ACC112 (cell line): ENCODE results near the gene KCNH6.

Experiments
- H2AFZ ChIP-seq: fragments of 200-600 bp; sonication (generic); one replicate; pipeline ENCODE4 v1.6.0; 2017; ENCODE audit warnings: antibody characterized with exemption, low read length; ENCODE audit not compliant: unreplicated experiment
- H3K27ac ChIP-seq: fragments of 200-600 bp; sonication (generic); 2 replicates; pipeline ENCODE4 v1.5.1; 2014; ENCODE audit warnings: low read depth, mild to moderate bottlenecking, antibody characterized with exemption, low read length, moderate library complexity
- H3K27me3 ChIP-seq: fragments of 200-600 bp; sonication (generic); 2 replicates; pipeline ENCODE4 v1.6.1; 2014; ENCODE audit warnings: mild to moderate bottlenecking, antibody characterized with exemption, low read length, moderate library complexity, mixed read lengths; ENCODE audit not compliant: insufficient read depth
- H3K36me3 ChIP-seq: fragments of 200-600 bp; sonication (generic); 2 replicates; pipeline ENCODE4 v1.6.1; 2016; ENCODE audit warnings: mild to moderate bottlenecking, antibody characterized with exemption, low read length, moderate library complexity, mixed read lengths; ENCODE audit not compliant: insufficient read depth
- H3K4me1 ChIP-seq: fragments of 200-600 bp; sonication (generic); one replicate; pipeline ENCODE4 v1.6.1; 2016; ENCODE audit warnings: low read length, mixed read lengths; ENCODE audit not compliant: insufficient read depth, unreplicated experiment, control insufficient read depth
- H3K4me3 ChIP-seq: fragments of 200-600 bp; sonication (generic); 2 replicates; pipeline ENCODE4 v1.5.1; 2014; ENCODE audit warnings: mild to moderate bottlenecking, low read depth, low read length
- H3K79me2 ChIP-seq: fragments of 200-600 bp; sonication (generic); one replicate; pipeline ENCODE4 v1.6.0; 2016; ENCODE audit warnings: low read length; ENCODE audit not compliant: control insufficient read depth, unreplicated experiment, insufficient read depth

KCNH6 gene

GRCh38 chr17:63546308-63547082, 23.3 kb downstream of the KCNH6 start:
- Histone ChIP-seq H3K4me3 (no peak overlapping the region), H3K27me3 (no peaks in the 10 kb centered on the region), H3K79me2 (peaks cover 10% of the 10 kb centered on the region), H3K36me3 (no peaks in the 10 kb centered on the region), H3K27ac (no peak overlapping the region), H3K4me1 (no peaks in the 10 kb centered on the region), H2AFZ (no peak overlapping the region)

- H3K27me3 ChIP-seq: no peaks in the 10 kb centered on the region
- H3K4me3 ChIP-seq: no peak overlapping the region
- peaks cover 16% of the 10 kb centered on the region for H3K79me2 ChIP-seq
- no peak overlapping the region for H3K27ac ChIP-seq
- H3K36me3 ChIP-seq: no peaks in the 10 kb centered on the region
- peaks cover 3% of the 10 kb centered on the region for H3K4me1 ChIP-seq
- H2AFZ ChIP-seq: no peak overlapping the region
Observed at GRCh38 chr17:63547083-63547523, 23.9 kb downstream of the KCNH6 start.

DNA sequence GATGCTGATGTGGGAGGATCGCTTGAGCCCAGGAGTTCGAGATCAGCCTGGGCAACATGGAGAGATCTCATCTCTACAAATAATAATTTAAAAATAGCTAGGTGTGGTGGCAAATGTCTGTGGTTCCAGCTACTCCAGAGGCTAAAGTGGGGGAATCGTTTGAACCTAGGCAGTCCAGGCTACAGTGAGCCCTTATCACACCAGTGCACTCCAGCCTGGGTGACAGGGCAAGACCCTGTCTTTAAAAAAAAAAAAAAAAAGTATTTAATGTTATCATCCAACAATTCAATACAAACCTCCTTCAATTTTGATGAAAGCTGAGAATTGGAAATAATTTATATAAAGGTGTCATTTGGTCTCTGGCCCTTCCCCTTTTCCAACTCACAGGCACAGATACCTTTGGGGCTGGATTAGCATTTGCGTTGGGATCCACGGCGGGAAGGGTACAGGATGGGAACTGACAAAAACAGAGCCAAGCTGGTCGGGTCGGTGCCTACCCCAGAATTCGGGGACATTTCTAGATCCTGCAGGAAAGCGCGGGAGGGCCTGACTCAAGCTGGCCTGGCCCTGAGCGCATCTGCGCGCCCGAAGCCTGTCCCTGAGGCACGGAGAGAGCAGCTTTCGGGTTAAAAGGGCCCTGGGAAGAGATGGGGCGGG, 26.3 kb downstream of the KCNH6 start:
- Histone ChIP-seq H3K79me2 (peaks cover 39% of the 10 kb centered on the region), H2AFZ (peak overlapping the region; percentile 59), H3K36me3 (no peaks in the 10 kb centered on the region), H3K27ac (peak overlapping the region; percentile 53), H3K27me3 (no peaks in the 10 kb centered on the region), H3K4me3 (peak overlapping the region; percentile 80), H3K4me1 (peaks cover 11% of the 10 kb centered on the region)

DNA sequence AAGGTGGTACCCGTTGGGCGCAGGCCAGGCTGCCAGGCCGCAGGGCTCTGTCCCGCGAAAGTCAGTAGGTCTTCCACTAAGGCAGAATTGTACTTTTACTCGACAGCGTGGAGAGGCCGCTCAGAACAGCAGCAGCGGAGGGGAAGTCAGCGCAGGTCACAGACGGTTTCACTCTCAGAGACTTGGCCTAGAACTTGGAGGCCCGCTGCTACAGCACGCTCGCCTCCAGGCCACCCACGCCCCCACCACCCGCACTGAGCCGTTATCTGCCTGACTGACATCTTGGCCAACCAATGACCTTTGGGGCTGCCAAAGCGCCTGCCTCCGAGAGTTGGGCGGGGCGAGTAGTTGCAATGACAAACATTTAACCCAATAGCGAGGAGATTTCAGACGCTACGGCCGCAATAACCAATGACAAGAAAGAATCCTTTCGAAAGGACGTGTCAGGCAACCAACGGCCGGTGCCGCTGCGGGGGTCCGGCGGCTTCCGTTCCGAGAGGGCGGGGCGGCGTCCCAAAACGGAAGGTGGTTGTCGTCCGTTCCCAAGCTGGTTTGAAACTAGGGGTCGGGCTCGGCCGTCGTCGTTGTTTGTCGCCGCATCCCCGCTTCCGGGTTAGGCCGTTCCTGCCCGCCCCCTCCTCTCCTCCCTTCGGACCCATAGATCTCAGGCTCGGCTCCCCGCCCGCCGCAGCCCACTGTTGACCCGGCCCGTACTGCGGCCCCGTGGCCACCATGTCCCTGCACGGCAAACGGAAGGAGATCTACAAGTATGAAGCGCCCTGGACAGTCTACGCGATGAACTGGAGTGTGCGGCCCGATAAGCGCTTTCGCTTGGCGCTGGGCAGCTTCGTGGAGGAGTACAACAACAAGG, 27.0 kb downstream of the KCNH6 start, which contains the start of gene DCAF7:
Gene DCAF7 (plus strand): TSS at position 532 of the 871 bp plus-strand sequence. CDS start 201 bp downstream, at position 733.
- Histone ChIP-seq H2AFZ (peak within 1 kb of the TSS; percentile 59), H3K4me3 (peak within 1 kb of the TSS; percentile 80), H3K79me2 (peaks cover 47% of the 10 kb centered on the region), H3K27me3 (no peaks in the 10 kb centered on the region), H3K27ac (peak within 1 kb of the TSS; percentile 68), H3K4me1 (peaks cover 11% of the 10 kb centered on the region), H3K36me3 (no peaks in the 10 kb centered on the region)

GRCh38 chr17:63550817-63551639, 27.9 kb downstream of the KCNH6 start:
- H3K79me2 ChIP-seq: peaks cover 55% of the 10 kb centered on the region
- H3K27me3 ChIP-seq: no peaks in the 10 kb centered on the region
- peak overlapping the region; percentile 68 for H3K27ac ChIP-seq
- H3K36me3 ChIP-seq: no peaks in the 10 kb centered on the region; the same call in 1 of the 2 replicates
- H3K4me1 ChIP-seq: peaks cover 11% of the 10 kb centered on the region
- H3K4me3 ChIP-seq: peak overlapping the region; percentile 80
- peak overlapping the region; percentile 40 for H2AFZ ChIP-seq

GRCh38 chr17:63552211-63552610, 29.1 kb downstream of the KCNH6 start:
- Histone ChIP-seq H3K4me1 (peaks cover 11% of the 10 kb centered on the region), H3K27ac (no peak overlapping the region), H3K79me2 (peaks cover 67% of the 10 kb centered on the region), H3K4me3 (peak overlapping the region; percentile 80), H3K27me3 (no peaks in the 10 kb centered on the region), H2AFZ (no peak overlapping the region), H3K36me3 (no peaks in the 10 kb centered on the region; the same call in 1 of the 2 replicates)

- Histone ChIP-seq H3K4me1 (peaks cover 11% of the 10 kb centered on the region), H3K27ac (no peak overlapping the region), H3K79me2 (peaks cover 92% of the 10 kb centered on the region), H3K36me3 (no peaks in the 10 kb centered on the region; the same call in 1 of the 2 replicates), H3K27me3 (no peaks in the 10 kb centered on the region), H3K4me3 (no peak overlapping the region), H2AFZ (no peak overlapping the region)
Observed at GRCh38 chr17:63555500-63556156, 32.5 kb downstream of the KCNH6 start.

GRCh38 chr17:63557416-63557815, 34.3 kb downstream of the KCNH6 start:
- no peak overlapping the region for H2AFZ ChIP-seq
- H3K36me3 ChIP-seq: no peaks in the 10 kb centered on the region; the same call in 1 of the 2 replicates
- no peak overlapping the region for H3K4me3 ChIP-seq
- H3K4me1 ChIP-seq: peaks cover 6% of the 10 kb centered on the region
- H3K27ac ChIP-seq: no peak overlapping the region
- peaks cover 90% of the 10 kb centered on the region for H3K79me2 ChIP-seq
- H3K27me3 ChIP-seq: no peaks in the 10 kb centered on the region

GRCh38 chr17:63558441-63558840, 35.3 kb downstream of the KCNH6 start:
- no peaks in the 10 kb centered on the region; the same call in 1 of the 2 replicates for H3K36me3 ChIP-seq
- no peak overlapping the region for H2AFZ ChIP-seq
- H3K27ac ChIP-seq: no peak overlapping the region
- H3K79me2 ChIP-seq: peaks cover 87% of the 10 kb centered on the region
- H3K4me3 ChIP-seq: no peak overlapping the region
- H3K4me1 ChIP-seq: no peaks in the 10 kb centered on the region
- H3K27me3 ChIP-seq: no peaks in the 10 kb centered on the region
